ENCODE data around the gene PLA2G4D.

- TF ChIP-seq, protein P1, sequence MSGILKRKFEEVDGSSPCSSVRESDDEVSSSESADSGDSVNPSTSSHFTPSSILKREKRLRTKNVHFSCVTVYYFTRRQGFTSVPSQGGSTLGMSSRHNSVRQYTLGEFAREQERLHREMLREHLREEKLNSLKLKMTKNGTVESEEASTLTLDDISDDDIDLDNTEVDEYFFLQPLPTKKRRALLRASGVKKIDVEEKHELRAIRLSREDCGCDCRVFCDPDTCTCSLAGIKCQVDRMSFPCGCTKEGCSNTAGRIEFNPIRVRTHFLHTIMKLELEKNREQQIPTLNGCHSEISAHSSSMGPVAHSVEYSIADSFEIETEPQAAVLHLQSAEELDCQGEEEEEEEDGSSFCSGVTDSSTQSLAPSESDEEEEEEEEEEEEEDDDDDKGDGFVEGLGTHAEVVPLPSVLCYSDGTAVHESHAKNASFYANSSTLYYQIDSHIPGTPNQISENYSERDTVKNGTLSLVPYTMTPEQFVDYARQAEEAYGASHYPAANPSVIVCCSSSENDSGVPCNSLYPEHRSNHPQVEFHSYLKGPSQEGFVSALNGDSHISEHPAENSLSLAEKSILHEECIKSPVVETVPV (CRISPR knock-in tag; IDR thresholded peaks at IDR 0.05) = no peak
- TF ChIP-seq CSDC2 (CRISPR knock-in tag; IDR thresholded peaks at IDR 0.05) (no peak), TSHZ2 (CRISPR knock-in tag; IDR thresholded peaks at IDR 0.05) (no peak), CREB5 (CRISPR knock-in tag; IDR thresholded peaks at IDR 0.05; ENCODE audit: low read depth) (no peak), ZFP3 (CRISPR knock-in tag; IDR thresholded peaks at IDR 0.05) (no peak), RARB (CRISPR knock-in tag; IDR thresholded peaks at IDR 0.05) (no peak)
- TF ChIP-seq, protein P2, sequence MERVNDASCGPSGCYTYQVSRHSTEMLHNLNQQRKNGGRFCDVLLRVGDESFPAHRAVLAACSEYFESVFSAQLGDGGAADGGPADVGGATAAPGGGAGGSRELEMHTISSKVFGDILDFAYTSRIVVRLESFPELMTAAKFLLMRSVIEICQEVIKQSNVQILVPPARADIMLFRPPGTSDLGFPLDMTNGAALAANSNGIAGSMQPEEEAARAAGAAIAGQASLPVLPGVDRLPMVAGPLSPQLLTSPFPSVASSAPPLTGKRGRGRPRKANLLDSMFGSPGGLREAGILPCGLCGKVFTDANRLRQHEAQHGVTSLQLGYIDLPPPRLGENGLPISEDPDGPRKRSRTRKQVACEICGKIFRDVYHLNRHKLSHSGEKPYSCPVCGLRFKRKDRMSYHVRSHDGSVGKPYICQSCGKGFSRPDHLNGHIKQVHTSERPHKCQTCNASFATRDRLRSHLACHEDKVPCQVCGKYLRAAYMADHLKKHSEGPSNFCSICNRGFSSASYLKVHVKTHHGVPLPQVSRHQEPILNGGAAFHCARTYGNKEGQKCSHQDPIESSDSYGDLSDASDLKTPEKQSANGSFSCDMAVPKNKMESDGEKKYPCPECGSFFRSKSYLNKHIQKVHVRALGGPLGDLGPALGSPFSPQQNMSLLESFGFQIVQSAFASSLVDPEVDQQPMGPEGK (CRISPR knock-in tag; IDR thresholded peaks at IDR 0.05; ENCODE audit: borderline replicate concordance) = no peak
Measured at GRCh38 chr15:42121021-42121420, 26.7 kb upstream of the PLA2G4D start.
